GM23338 (cell line): ENCODE results near the gene PAX2. TPM values are rescaled to one million over a fixed set of nuclear protein-coding genes. Genes with fewer than 3 reads are reported as not detected.
A peak's percentile ranks its signal among the peaks of the same experiment; 100 is the strongest.

Experiments
- ATAC-seq: fragments of 200-7000 bp; cut with Tn5 transposase; 3 replicates; pipeline ENCODE4 v1.9.1; 2020
- DNase-seq: peaks from one replicate; pipeline ENCODE4 v3.0.0-alpha.2; 2015; ENCODE audit warnings: low spot score
- H2AFZ ChIP-seq: fragments of 200-600 bp; sonication (generic); 2 replicates; pipeline ENCODE4 v1.8.0; 2016; ENCODE audit warnings: antibody characterized with exemption, mild to moderate bottlenecking, moderate library complexity
- H3F3A ChIP-seq: fragments of 200-600 bp; sonication (generic); replicated peaks from 2 replicates; pipeline ENCODE4 v1.8.0; 2017; ENCODE audit warnings: antibody characterized with exemption, mixed run types, low read depth
- H3K27ac ChIP-seq: fragments of 200-600 bp; sonication (generic); 2 replicates; pipeline ENCODE4 v1.6.1; 2016; ENCODE audit warnings: low read depth
- H3K27me3 ChIP-seq: fragments of 200-600 bp; sonication (generic); 2 replicates; pipeline ENCODE4 v1.8.0; 2016; ENCODE audit warnings: mild to moderate bottlenecking, mixed run types, moderate library complexity; ENCODE audit not compliant: insufficient read depth
- H3K36me3 ChIP-seq: fragments of 200-600 bp; sonication (generic); 2 replicates; pipeline ENCODE4 v1.8.0; 2016; ENCODE audit warnings: mild to moderate bottlenecking; ENCODE audit not compliant: insufficient read depth
- H3K4me1 ChIP-seq: fragments of 200-600 bp; sonication (generic); 2 replicates; pipeline ENCODE4 v1.8.0; 2016; ENCODE audit warnings: mild to moderate bottlenecking, moderate library complexity; ENCODE audit not compliant: insufficient read depth
- H3K4me2 ChIP-seq: fragments of 200-600 bp; sonication (generic); 2 replicates; pipeline ENCODE4 v1.7.1; 2017; ENCODE audit warnings: mixed run types
- H3K4me3 ChIP-seq: fragments of 200-600 bp; sonication (generic); 2 replicates; pipeline ENCODE4 v1.6.1; 2016; ENCODE audit warnings: mixed run types
- H3K79me2 ChIP-seq: fragments of 200-600 bp; sonication (generic); replicated peaks from 2 replicates; pipeline ENCODE4 v1.8.0; 2017; ENCODE audit warnings: mild to moderate bottlenecking; ENCODE audit not compliant: insufficient read depth
- H3K9me2 ChIP-seq: fragments of 200-600 bp; sonication (generic); 2 replicates; pipeline ENCODE4 v1.8.0; 2017; ENCODE audit not compliant: insufficient read depth
- H4K20me1 ChIP-seq: fragments of 200-600 bp; sonication (generic); replicated peaks from 2 replicates; pipeline ENCODE4 v1.8.0; 2017; ENCODE audit warnings: mild to moderate bottlenecking; ENCODE audit not compliant: insufficient read depth
- H3K27ac Mint-ChIP-seq: 2 replicates; pipeline ENCODE4 v1.8.0; 2020; ENCODE audit warnings: inconsistent platforms, mild to moderate bottlenecking, moderate library complexity, mixed read lengths
- H3K27me3 Mint-ChIP-seq: 3 replicates; pipeline ENCODE4 v1.8.0; 2022; ENCODE audit warnings: low read depth, mild to moderate bottlenecking, moderate library complexity, mixed read lengths, inconsistent platforms; ENCODE audit not compliant: insufficient read depth, poor library complexity
- H3K36me3 Mint-ChIP-seq: 3 replicates; pipeline ENCODE4 v1.8.0; 2021; ENCODE audit warnings: low read depth, mild to moderate bottlenecking, inconsistent platforms, moderate library complexity, mixed read lengths
- H3K4me1 Mint-ChIP-seq: 3 replicates; pipeline ENCODE4 v1.8.0; 2020; ENCODE audit warnings: mild to moderate bottlenecking, inconsistent platforms, mixed read lengths
- H3K4me3 Mint-ChIP-seq: 3 replicates; pipeline ENCODE4 v1.8.0; 2021; ENCODE audit warnings: moderate library complexity, mild to moderate bottlenecking, inconsistent platforms, mixed read lengths
- H3K9me3 Mint-ChIP-seq: 3 replicates; pipeline ENCODE4 v1.8.0; 2020; ENCODE audit warnings: moderate library complexity, mild to moderate bottlenecking, inconsistent platforms, mixed read lengths
- EZH2 ChIP-seq: fragments of 200-600 bp; sonication (generic); IDR thresholded peaks from one replicate; pipeline ENCODE4 v1.8.0; 2017; ENCODE audit warnings: antibody characterized with exemption, mild to moderate bottlenecking, low read depth; ENCODE audit not compliant: unreplicated experiment
- EZH2phosphoT487 ChIP-seq: fragments of 200-600 bp; sonication (generic); IDR thresholded peaks from one replicate; pipeline ENCODE4 v1.8.1; 2018; ENCODE audit warnings: antibody characterized with exemption; ENCODE audit not compliant: unreplicated experiment
- JUNB ChIP-seq: IDR thresholded peaks from one replicate; pipeline ENCODE4 v1.6.1; 2016; ENCODE audit warnings: antibody characterized with exemption; ENCODE audit not compliant: unreplicated experiment
- NANOG ChIP-seq: IDR thresholded peaks from 2 replicates; pipeline ENCODE4 v1.6.1; 2016; ENCODE audit warnings: antibody characterized with exemption, borderline replicate concordance
- ZNF114 ChIP-seq: fragments of 250-450 bp; sonication (Bioruptor Pico); IDR thresholded peaks from 2 replicates; pipeline ENCODE4 v1.5.0; 2020; ENCODE audit warnings: mild to moderate bottlenecking, moderate library complexity
- polyA plus RNA-seq: library from polyadenylated mRNA; unstranded; fragments of >200 nt; fragmentation: Nextera tagmentation; extraction: Ambion mirVana; gene quantifications from 2 replicates; pipeline ENCODE4 v1.2.1, GENCODE V29; 2016
- total RNA-seq: library from RNA; depleted of rRNA; stranded (reverse); fragments of >200 nt; shearing (Covaris generic); gene quantifications from 2 replicates; pipeline ENCODE4 v1.2.3, GENCODE V29; 2014
- TF ChIP-seq, protein P1 (sequence below): fragments of 250-450 bp; sonication (Bioruptor Pico); IDR thresholded peaks from 2 replicates; pipeline ENCODE4 v1.5.0; 2020; ENCODE audit warnings: mild to moderate bottlenecking, moderate library complexity
- TF ChIP-seq, protein P2 (sequence below): IDR thresholded peaks from 2 replicates; pipeline ENCODE4 v1.6.1; 2016; ENCODE audit warnings: antibody characterized with exemption

PAX2 gene
- total and polyA plus RNA-seq, 2 experiments from 2014 or later = not detected

DNA sequence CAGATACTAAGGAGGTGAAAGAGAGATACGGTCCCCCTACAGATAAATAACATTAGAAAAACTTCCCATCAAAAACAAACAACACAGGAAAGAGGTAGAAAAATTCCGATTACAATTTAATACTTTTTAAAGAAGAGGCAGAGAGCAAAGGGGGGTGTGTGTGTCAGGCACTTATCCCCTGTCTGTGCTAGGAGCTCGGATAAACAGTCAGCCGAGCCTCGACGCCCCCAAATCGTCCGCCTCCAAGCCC is 3.6 kb downstream of the PAX2 start:
- peak overlapping the region; percentile 64; the same call in 1 of the 2 replicates for H3K4me2 ChIP-seq
- H3K27ac ChIP-seq = no peak overlapping the region
- H3K4me1 Mint-ChIP-seq = peaks cover 32% of the 10 kb centered on the region
- TF ChIP-seq EZH2phosphoT487 (no peak), ZNF114 (CRISPR knock-in tag) (no peak), EZH2 (peak; percentile 91), JUNB (no peak)
- ATAC-seq (no peak), DNase-seq (no peak)
- H3K79me2 ChIP-seq = no peaks in the 10 kb centered on the region
- H3F3A ChIP-seq = peaks cover 11% of the 10 kb centered on the region
- H3K27me3 Mint-ChIP-seq = peaks cover 96% of the 10 kb centered on the region
- peaks cover 99% of the 10 kb centered on the region for H3K27me3 ChIP-seq
- H3K4me3 Mint-ChIP-seq = peak overlapping the region; percentile 20; the same call in 1 of the 3 replicates
- H3K4me3 ChIP-seq = 0 out of 2 replicates have a peak overlapping the region, but pooled peaks have one; percentile 37
- peaks cover 19% of the 10 kb centered on the region for H4K20me1 ChIP-seq
- H3K36me3 Mint-ChIP-seq = no peaks in the 10 kb centered on the region; the same call in 2 of the 3 replicates
- no peaks in the 10 kb centered on the region for H3K9me3 Mint-ChIP-seq
- H3K36me3 ChIP-seq = no peaks in the 10 kb centered on the region
- no peak overlapping the region for H3K27ac Mint-ChIP-seq
- no peaks in the 10 kb centered on the region for H3K9me2 ChIP-seq
- no peak overlapping the region for H2AFZ ChIP-seq
- H3K4me1 ChIP-seq = peaks cover 25% of the 10 kb centered on the region

DNA sequence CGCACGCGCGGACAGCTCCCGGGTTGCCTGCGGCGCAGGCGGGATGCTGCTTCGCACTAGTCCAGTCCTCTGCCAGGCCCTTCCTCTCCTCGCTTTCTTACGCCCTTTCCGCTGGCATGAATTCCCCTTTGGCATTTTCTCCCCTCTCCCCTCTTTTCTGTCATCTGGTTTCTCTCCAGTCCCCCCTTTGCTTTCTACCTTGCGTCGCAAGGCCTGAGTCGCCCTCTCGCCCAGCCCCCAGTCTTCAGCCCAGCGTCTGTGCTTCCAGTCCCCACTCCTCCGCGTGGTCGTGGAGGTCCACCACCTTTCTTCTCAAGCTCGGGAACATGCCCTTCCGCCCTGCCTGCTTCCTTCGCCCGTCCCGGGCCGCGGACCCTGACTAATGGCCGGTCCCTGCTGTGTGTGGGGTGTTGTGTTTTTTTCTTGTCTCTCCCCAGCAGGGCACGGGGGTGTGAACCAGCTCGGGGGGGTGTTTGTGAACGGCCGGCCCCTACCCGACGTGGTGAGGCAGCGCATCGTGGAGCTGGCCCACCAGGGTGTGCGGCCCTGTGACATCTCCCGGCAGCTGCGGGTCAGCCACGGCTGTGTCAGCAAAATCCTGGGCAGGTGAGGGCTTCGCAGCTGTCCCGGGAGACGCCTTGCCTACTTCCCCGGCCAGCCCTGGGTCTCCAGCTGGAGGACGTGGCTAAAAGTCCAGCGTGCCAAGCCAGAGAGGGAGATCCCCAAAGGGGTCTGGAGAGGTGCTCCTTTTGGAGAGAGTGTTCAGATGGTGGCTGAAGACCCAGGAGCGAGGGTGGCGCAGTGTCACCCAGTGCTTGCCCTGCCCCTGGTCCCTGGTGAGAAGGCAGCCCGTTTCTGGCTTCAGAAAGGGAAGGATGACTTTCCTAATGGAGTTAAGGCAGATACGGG is 4.2 kb downstream of the PAX2 start:
- Histone ChIP-seq H3K36me3 (no peaks in the 10 kb centered on the region), H3K27me3 (peaks cover 99% of the 10 kb centered on the region), H3K4me2 (peak overlapping the region; percentile 64; the same call in 1 of the 2 replicates), H3K79me2 (no peaks in the 10 kb centered on the region), H3K27ac (no peak overlapping the region), H3K4me1 (peaks cover 23% of the 10 kb centered on the region), H3K4me3 (no peak overlapping the region), H2AFZ (no peak overlapping the region), H3F3A (peaks cover 11% of the 10 kb centered on the region), H3K9me2 (no peaks in the 10 kb centered on the region), H4K20me1 (peaks cover 19% of the 10 kb centered on the region)
- ATAC-seq = 0 out of 3 replicates have a peak, but pooled peaks have one; percentile 0
- Mint-ChIP-seq H3K27ac (no peak overlapping the region), H3K36me3 (no peaks in the 10 kb centered on the region; the same call in 2 of the 3 replicates), H3K4me3 (peak overlapping the region; percentile 20; the same call in 1 of the 3 replicates), H3K4me1 (peaks cover 28% of the 10 kb centered on the region), H3K9me3 (no peaks in the 10 kb centered on the region), H3K27me3 (peaks cover 96% of the 10 kb centered on the region)
- TF ChIP-seq, protein P1, sequence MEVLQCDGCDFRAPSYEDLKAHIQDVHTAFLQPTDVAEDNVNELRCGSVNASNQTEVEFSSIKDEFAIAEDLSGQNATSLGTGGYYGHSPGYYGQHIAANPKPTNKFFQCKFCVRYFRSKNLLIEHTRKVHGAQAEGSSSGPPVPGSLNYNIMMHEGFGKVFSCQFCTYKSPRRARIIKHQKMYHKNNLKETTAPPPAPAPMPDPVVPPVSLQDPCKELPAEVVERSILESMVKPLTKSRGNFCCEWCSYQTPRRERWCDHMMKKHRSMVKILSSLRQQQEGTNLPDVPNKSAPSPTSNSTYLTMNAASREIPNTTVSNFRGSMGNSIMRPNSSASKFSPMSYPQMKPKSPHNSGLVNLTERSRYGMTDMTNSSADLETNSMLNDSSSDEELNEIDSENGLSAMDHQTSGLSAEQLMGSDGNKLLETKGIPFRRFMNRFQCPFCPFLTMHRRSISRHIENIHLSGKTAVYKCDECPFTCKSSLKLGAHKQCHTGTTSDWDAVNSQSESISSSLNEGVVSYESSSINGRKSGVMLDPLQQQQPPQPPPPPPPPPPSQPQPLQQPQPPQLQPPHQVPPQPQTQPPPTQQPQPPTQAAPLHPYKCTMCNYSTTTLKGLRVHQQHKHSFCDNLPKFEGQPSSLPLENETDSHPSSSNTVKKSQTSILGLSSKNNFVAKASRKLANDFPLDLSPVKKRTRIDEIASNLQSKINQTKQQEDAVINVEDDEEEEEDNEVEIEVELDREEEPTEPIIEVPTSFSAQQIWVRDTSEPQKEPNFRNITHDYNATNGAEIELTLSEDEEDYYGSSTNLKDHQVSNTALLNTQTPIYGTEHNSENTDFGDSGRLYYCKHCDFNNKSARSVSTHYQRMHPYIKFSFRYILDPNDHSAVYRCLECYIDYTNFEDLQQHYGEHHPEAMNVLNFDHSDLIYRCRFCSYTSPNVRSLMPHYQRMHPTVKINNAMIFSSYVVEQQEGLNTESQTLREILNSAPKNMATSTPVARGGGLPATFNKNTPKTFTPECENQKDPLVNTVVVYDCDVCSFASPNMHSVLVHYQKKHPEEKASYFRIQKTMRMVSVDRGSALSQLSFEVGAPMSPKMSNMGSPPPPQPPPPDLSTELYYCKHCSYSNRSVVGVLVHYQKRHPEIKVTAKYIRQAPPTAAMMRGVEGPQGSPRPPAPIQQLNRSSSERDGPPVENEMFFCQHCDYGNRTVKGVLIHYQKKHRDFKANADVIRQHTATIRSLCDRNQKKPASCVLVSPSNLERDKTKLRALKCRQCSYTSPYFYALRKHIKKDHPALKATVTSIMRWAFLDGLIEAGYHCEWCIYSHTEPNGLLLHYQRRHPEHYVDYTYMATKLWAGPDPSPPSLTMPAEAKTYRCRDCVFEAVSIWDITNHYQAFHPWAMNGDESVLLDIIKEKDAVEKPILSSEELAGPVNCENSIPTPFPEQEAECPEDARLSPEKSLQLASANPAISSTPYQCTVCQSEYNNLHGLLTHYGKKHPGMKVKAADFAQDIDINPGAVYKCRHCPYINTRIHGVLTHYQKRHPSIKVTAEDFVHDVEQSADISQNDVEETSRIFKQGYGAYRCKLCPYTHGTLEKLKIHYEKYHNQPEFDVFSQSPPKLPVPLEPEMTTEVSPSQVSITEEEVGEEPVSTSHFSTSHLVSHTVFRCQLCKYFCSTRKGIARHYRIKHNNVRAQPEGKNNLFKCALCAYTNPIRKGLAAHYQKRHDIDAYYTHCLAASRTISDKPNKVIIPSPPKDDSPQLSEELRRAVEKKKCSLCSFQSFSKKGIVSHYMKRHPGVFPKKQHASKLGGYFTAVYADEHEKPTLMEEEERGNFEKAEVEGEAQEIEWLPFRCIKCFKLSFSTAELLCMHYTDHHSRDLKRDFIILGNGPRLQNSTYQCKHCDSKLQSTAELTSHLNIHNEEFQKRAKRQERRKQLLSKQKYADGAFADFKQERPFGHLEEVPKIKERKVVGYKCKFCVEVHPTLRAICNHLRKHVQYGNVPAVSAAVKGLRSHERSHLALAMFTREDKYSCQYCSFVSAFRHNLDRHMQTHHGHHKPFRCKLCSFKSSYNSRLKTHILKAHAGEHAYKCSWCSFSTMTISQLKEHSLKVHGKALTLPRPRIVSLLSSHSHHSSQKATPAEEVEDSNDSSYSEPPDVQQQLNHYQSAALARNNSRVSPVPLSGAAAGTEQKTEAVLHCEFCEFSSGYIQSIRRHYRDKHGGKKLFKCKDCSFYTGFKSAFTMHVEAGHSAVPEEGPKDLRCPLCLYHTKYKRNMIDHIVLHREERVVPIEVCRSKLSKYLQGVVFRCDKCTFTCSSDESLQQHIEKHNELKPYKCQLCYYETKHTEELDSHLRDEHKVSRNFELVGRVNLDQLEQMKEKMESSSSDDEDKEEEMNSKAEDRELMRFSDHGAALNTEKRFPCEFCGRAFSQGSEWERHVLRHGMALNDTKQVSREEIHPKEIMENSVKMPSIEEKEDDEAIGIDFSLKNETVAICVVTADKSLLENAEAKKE = no peak
- no peak for TF ChIP-seq JUNB
- TF ChIP-seq EZH2 = peak; percentile 83
- TF ChIP-seq NANOG = no peak
- TF ChIP-seq EZH2phosphoT487 = peak; percentile 95
- TF ChIP-seq, protein P2, sequence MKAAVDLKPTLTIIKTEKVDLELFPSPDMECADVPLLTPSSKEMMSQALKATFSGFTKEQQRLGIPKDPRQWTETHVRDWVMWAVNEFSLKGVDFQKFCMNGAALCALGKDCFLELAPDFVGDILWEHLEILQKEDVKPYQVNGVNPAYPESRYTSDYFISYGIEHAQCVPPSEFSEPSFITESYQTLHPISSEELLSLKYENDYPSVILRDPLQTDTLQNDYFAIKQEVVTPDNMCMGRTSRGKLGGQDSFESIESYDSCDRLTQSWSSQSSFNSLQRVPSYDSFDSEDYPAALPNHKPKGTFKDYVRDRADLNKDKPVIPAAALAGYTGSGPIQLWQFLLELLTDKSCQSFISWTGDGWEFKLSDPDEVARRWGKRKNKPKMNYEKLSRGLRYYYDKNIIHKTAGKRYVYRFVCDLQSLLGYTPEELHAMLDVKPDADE = no peak
- DNase-seq = peak; percentile 56
